GM21367 (cell line): ENCODE results near the gene RNF31.
"Not testable (repeated sequence)": the region's sequence is repeated elsewhere in the genome, so short reads cannot be mapped to it uniquely, and the experiment has no call there.

Experiments used
- ATAC-seq: cut with Tn5 transposase; IDR thresholded peaks from one replicate; pipeline ENCODE4 v1.9.1; 2021; ENCODE audit not compliant: unreplicated experiment

RNF31 gene

GRCh38 chr14:24197056-24197450 is 49.8 kb downstream of the RNF31 start:
- no peak for ATAC-seq

- ATAC-seq: no peak
Observed at GRCh38 chr14:24198814-24199524, 51.7 kb downstream of the RNF31 start.

GRCh38 chr14:24202538-24202937 is 55.2 kb downstream of the RNF31 start:
- not testable (repeated sequence) for ATAC-seq

GRCh38 chr14:24203249-24203886 is 56.1 kb downstream of the RNF31 start:
- not testable (repeated sequence) for ATAC-seq

- ATAC-seq: no peak
Observed at GRCh38 chr14:24204163-24205146, 57.2 kb downstream of the RNF31 start.

- ATAC-seq: no peak
Observed at GRCh38 chr14:24206260-24207103, 59.2 kb downstream of the RNF31 start.

GRCh38 chr14:24207104-24207551 is 59.8 kb downstream of the RNF31 start:
- ATAC-seq: no peak

GRCh38 chr14:24207625-24208024 is 60.3 kb downstream of the RNF31 start:
- ATAC-seq: no peak
